ENCODE data around the gene CHD3.

Gene CHD3

GRCh38 chr17:7841915-7842379 is 46.6 kb upstream of the CHD3 start:
- no peak overlapping the region for H2AFZ ChIP-seq (ENCODE audit: low read length)
- peaks cover 57% of the 10 kb centered on the region for H3K4me1 ChIP-seq (ENCODE audit: insufficient read depth, low read length, severe bottlenecking)
- H3K9me2 ChIP-seq (ENCODE audit: low read depth, low read length): no peaks in the 10 kb centered on the region
- no peaks in the 10 kb centered on the region for H3K27me3 ChIP-seq (ENCODE audit: insufficient read depth, low read length)
- no peaks in the 10 kb centered on the region for H3K9me3 ChIP-seq (ENCODE audit: low read length)
- H3F3A ChIP-seq (ENCODE audit: insufficient read depth, low read length): peaks cover 10% of the 10 kb centered on the region; the same call in 1 of the 2 replicates
- peak overlapping the region; percentile 95 for H3K4me2 ChIP-seq (ENCODE audit: low read length)
- H3K9ac ChIP-seq (ENCODE audit: low read length): peak overlapping the region; percentile 97
- H3K27ac ChIP-seq (ENCODE audit: low read depth, low read length, poor library complexity, severe bottlenecking): peak overlapping the region; percentile 97
- TF ChIP-seq EZH2 (IDR thresholded peaks at IDR 0.05; ENCODE audit: borderline replicate concordance, low read length): no peak
- TF ChIP-seq CTCF (IDR thresholded peaks at IDR 0.05; ENCODE audit: low read length): no peak
- peak overlapping the region; percentile 88 for H3K4me3 ChIP-seq (ENCODE audit: low read depth, low read length, poor library complexity, severe bottlenecking)
- no peaks in the 10 kb centered on the region for H3K79me2 ChIP-seq (ENCODE audit: insufficient read depth, low read length)
- H4K20me1 ChIP-seq (ENCODE audit: insufficient read depth, low read length): no peaks in the 10 kb centered on the region
- H3K36me3 ChIP-seq (ENCODE audit: insufficient read depth, low read length): peaks cover 14% of the 10 kb centered on the region

- H3K9me2 ChIP-seq (ENCODE audit: low read depth, low read length): no peaks in the 10 kb centered on the region
- peak overlapping the region; percentile 88 for H3K4me3 ChIP-seq (ENCODE audit: low read depth, low read length, poor library complexity, severe bottlenecking)
- H2AFZ ChIP-seq (ENCODE audit: low read length): no peak overlapping the region
- H3F3A ChIP-seq (ENCODE audit: insufficient read depth, low read length): peaks cover 10% of the 10 kb centered on the region; the same call in 1 of the 2 replicates
- no peaks in the 10 kb centered on the region for H3K79me2 ChIP-seq (ENCODE audit: insufficient read depth, low read length)
- peak overlapping the region; percentile 97 for H3K27ac ChIP-seq (ENCODE audit: low read depth, low read length, poor library complexity, severe bottlenecking)
- TF ChIP-seq CTCF (IDR thresholded peaks at IDR 0.05; ENCODE audit: low read length) (no peak), EZH2 (IDR thresholded peaks at IDR 0.05; ENCODE audit: borderline replicate concordance, low read length) (no peak)
- H4K20me1 ChIP-seq (ENCODE audit: insufficient read depth, low read length): no peaks in the 10 kb centered on the region
- no peaks in the 10 kb centered on the region for H3K9me3 ChIP-seq (ENCODE audit: low read length)
- no peaks in the 10 kb centered on the region for H3K27me3 ChIP-seq (ENCODE audit: insufficient read depth, low read length)
- peaks cover 20% of the 10 kb centered on the region for H3K36me3 ChIP-seq (ENCODE audit: insufficient read depth, low read length)
- H3K4me2 ChIP-seq (ENCODE audit: low read length): peak overlapping the region; percentile 95
- H3K9ac ChIP-seq (ENCODE audit: low read length): peak overlapping the region; percentile 97
- H3K4me1 ChIP-seq (ENCODE audit: insufficient read depth, low read length, severe bottlenecking): peaks cover 50% of the 10 kb centered on the region
Observed at GRCh38 chr17:7842380-7843256, 46.0 kb upstream of the CHD3 start.

- Histone ChIP-seq H3F3A (ENCODE audit: insufficient read depth, low read length) (peaks cover 10% of the 10 kb centered on the region; the same call in 1 of the 2 replicates), H3K4me1 (ENCODE audit: insufficient read depth, low read length, severe bottlenecking) (peaks cover 47% of the 10 kb centered on the region), H3K9me2 (ENCODE audit: low read depth, low read length) (no peaks in the 10 kb centered on the region), H3K9me3 (ENCODE audit: low read length) (no peaks in the 10 kb centered on the region), H3K27me3 (ENCODE audit: insufficient read depth, low read length) (no peaks in the 10 kb centered on the region), H3K4me3 (ENCODE audit: low read depth, low read length, poor library complexity, severe bottlenecking) (peak overlapping the region; percentile 88), H3K79me2 (ENCODE audit: insufficient read depth, low read length) (no peaks in the 10 kb centered on the region), H2AFZ (ENCODE audit: low read length) (no peak overlapping the region), H3K27ac (ENCODE audit: low read depth, low read length, poor library complexity, severe bottlenecking) (peak overlapping the region; percentile 97), H3K9ac (ENCODE audit: low read length) (peak overlapping the region; percentile 97), H3K36me3 (ENCODE audit: insufficient read depth, low read length) (peaks cover 23% of the 10 kb centered on the region), H4K20me1 (ENCODE audit: insufficient read depth, low read length) (no peaks in the 10 kb centered on the region), H3K4me2 (ENCODE audit: low read length) (peak overlapping the region; percentile 95)
- TF ChIP-seq EZH2 (IDR thresholded peaks at IDR 0.05; ENCODE audit: borderline replicate concordance, low read length) (no peak), CTCF (IDR thresholded peaks at IDR 0.05; ENCODE audit: low read length) (peak; percentile 1; the same call in 1 of the 2 replicates)
Observed at GRCh38 chr17:7843257-7843535, 45.4 kb upstream of the CHD3 start.

Data from OCI-LY1 (cell line).